ENCODE data around the gene MGAT2. TPM values are rescaled to one million over a fixed set of nuclear protein-coding genes. Genes with fewer than 3 reads are reported as not detected.

MGAT2 gene
- total and polyA plus RNA-seq, 9 of the 15 experiments (the other 6 are each of a cell fraction or from before 2014, with no cell fraction given) = 0.03 to 33.3 (median 24.6) TPM; not detected in 1

DNA sequence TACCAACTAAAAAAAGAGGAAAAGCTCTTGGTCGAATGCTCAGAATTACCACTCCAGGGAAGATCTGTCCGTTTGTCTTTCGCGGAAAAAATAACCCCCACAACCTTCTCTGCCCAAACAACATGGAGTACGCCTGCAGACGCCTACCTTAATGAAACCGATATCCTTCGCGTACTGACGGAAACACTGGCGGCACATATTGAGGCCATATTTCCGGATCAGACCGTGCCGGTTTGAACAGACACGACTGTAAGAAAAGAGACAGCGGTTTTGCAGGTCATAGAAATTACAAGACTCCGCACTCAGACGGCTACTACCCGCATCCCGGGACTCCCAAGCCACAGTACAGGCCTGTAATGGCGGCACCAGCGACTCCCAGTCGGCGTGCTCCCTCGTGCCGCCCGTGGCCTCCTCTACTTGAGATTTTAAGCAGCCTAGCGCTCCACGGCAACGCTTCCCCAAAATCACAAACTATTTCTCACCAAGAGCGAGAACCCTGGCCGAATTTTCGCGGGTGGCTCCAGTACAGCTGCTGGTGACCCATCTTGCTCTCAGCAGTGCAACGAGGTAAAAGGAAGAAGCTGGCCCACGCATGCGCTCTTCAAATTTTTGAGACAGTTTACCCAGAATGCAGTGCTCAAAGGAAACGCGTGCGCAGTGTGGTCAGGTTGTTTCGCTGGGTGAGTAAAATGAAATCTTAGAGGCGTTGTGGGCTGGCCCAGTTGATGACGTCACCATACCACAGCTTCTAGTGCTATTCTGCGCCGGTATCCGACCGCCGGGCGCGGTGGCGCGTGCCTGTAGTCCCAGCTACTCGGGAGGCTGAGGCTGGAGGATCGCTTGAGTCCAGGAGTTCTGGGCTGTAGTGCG, 34.6 kb upstream of the MGAT2 start, which contains the start of gene RPS29 (continued):
- TF ChIP-seq, protein P1, sequence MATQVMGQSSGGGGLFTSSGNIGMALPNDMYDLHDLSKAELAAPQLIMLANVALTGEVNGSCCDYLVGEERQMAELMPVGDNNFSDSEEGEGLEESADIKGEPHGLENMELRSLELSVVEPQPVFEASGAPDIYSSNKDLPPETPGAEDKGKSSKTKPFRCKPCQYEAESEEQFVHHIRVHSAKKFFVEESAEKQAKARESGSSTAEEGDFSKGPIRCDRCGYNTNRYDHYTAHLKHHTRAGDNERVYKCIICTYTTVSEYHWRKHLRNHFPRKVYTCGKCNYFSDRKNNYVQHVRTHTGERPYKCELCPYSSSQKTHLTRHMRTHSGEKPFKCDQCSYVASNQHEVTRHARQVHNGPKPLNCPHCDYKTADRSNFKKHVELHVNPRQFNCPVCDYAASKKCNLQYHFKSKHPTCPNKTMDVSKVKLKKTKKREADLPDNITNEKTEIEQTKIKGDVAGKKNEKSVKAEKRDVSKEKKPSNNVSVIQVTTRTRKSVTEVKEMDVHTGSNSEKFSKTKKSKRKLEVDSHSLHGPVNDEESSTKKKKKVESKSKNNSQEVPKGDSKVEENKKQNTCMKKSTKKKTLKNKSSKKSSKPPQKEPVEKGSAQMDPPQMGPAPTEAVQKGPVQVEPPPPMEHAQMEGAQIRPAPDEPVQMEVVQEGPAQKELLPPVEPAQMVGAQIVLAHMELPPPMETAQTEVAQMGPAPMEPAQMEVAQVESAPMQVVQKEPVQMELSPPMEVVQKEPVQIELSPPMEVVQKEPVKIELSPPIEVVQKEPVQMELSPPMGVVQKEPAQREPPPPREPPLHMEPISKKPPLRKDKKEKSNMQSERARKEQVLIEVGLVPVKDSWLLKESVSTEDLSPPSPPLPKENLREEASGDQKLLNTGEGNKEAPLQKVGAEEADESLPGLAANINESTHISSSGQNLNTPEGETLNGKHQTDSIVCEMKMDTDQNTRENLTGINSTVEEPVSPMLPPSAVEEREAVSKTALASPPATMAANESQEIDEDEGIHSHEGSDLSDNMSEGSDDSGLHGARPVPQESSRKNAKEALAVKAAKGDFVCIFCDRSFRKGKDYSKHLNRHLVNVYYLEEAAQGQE (IDR thresholded peaks at IDR 0.05; ENCODE audit: borderline replicate concordance) = no peak
- TF ChIP-seq, protein P1 (CRISPR knock-in tag; IDR thresholded peaks at IDR 0.05; ENCODE audit: low read depth) = no peak; the same call in 1 of the 2 replicates
- TF ChIP-seq BRCA1 (IDR thresholded peaks at IDR 0.05) (no peak), BRCA1 (CRISPR knock-in tag; IDR thresholded peaks at IDR 0.05) (no peak), SIN3A (IDR thresholded peaks at IDR 0.05; ENCODE audit: borderline replicate concordance in 2 of 2, control insufficient read depth in 1 of 2, low read depth in 2 of 2, low read length in 2 of 2) (0 out of 4 replicates have a peak, but pooled peaks of 1 of the 2 experiments have one; percentile 21), EZH2 (IDR thresholded peaks at IDR 0.05; ENCODE audit: borderline replicate concordance, low read depth, low read length) (no peak), ATF4 (CRISPR knock-in tag; IDR thresholded peaks at IDR 0.05) (no peak), ZNF76 (CRISPR knock-in tag; IDR thresholded peaks at IDR 0.05; ENCODE audit: borderline replicate concordance) (no peak), ZBTB12 (CRISPR knock-in tag; IDR thresholded peaks at IDR 0.05) (peak; percentile 95), ETV1 (tag; conservative IDR thresholded peaks at IDR 0.05; ENCODE audit: low read depth) (no peak; the same call in 1 of the 2 replicates), ARNT (IDR thresholded peaks at IDR 0.05) (no peak; a peak in 1 of 4 replicates), CBX3 (IDR thresholded peaks at IDR 0.05; ENCODE audit: borderline replicate concordance in 1 of 2, low read length in 2 of 2) (no peak), CBFB (CRISPR knock-in tag; IDR thresholded peaks at IDR 0.05) (no peak), RBM39 (optimal IDR thresholded peaks at IDR 0.05; ENCODE audit: low read depth, low read length) (no peak), NCOA6 (IDR thresholded peaks at IDR 0.05) (no peak), SMARCE1 (IDR thresholded peaks at IDR 0.05) (no peak), MTA1 (IDR thresholded peaks at IDR 0.05; ENCODE audit: borderline replicate concordance) (peak; percentile 85; the same call in 1 of the 2 replicates), CHD2 (IDR thresholded peaks at IDR 0.05; ENCODE audit: low read depth, low read length) (no peak), CBFA2T2 (conservative IDR thresholded peaks at IDR 0.05) (no peak)

All from K562 (cell line).